SU-DHL-6 (cell line): ENCODE measurements around the gene DPF1.

Source experiments
- EZH2phosphoT487 ChIP-seq: fragments of 200-600 bp; sonication (generic), shearing (Covaris generic); conservative IDR thresholded peaks from 2 replicates; pipeline ENCODE4 v1.6.1; 2018; ENCODE audit warnings: mild to moderate bottlenecking, antibody characterized with exemption, low read length, moderate library complexity, mixed read lengths
- TF ChIP-seq, protein P1 (sequence below): fragments of 200-600 bp; sonication (generic); IDR thresholded peaks from one replicate; pipeline ENCODE4 v1.5.1; 2017; ENCODE audit warnings: antibody characterized with exemption, mild to moderate bottlenecking, low read length, moderate library complexity; ENCODE audit not compliant: insufficient read depth, poor library complexity, severe bottlenecking

DNA sequence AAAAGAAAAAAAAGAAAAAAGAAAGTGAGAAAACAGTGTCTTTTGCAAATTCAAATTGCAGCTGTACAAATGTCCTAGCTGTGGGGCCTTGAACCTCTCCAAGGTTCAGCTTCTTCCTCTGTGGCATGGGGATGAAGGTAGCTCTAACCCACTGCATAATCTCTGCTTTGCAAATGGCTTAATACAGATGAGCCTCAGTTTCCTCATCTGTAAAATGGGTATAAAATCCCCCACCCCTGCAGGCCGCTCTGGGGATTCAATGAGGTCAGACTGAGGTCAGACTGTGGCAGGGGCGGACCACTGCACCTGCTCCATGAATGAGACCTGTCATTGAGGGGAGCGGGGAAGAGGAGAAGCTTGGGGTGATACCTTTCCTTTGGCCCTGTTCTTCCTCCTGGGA, 5.8 kb downstream of the DPF1 start:
- TF ChIP-seq, protein P1, sequence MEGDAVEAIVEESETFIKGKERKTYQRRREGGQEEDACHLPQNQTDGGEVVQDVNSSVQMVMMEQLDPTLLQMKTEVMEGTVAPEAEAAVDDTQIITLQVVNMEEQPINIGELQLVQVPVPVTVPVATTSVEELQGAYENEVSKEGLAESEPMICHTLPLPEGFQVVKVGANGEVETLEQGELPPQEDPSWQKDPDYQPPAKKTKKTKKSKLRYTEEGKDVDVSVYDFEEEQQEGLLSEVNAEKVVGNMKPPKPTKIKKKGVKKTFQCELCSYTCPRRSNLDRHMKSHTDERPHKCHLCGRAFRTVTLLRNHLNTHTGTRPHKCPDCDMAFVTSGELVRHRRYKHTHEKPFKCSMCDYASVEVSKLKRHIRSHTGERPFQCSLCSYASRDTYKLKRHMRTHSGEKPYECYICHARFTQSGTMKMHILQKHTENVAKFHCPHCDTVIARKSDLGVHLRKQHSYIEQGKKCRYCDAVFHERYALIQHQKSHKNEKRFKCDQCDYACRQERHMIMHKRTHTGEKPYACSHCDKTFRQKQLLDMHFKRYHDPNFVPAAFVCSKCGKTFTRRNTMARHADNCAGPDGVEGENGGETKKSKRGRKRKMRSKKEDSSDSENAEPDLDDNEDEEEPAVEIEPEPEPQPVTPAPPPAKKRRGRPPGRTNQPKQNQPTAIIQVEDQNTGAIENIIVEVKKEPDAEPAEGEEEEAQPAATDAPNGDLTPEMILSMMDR, result no peak
- TF ChIP-seq EZH2phosphoT487, result no peak
